ENCODE measurements around the gene RBM33. TPM values are rescaled to one million over a fixed set of nuclear protein-coding genes. Genes with fewer than 3 reads are reported as not detected.

The RBM33 gene
- total RNA-seq, 2 experiments from 2014 or later, result 65.5 to 66.3 TPM

- CTCF ChIA-PET, result no interaction called here
- Mint-ChIP-seq H3K4me1 (ENCODE audit: low read depth) (peaks cover 60% of the 10 kb centered on the region), H3K36me3 (ENCODE audit: low read depth) (peaks cover 33% of the 10 kb centered on the region), H3K4me3 (no peak overlapping the region), H3K27me3 (ENCODE audit: low read depth) (no peaks in the 10 kb centered on the region), H3K9me3 (peaks cover 2% of the 10 kb centered on the region), H3K27ac (no peak overlapping the region)
- no peak for DNase-seq
- intact Hi-C loops (cut with micrococcal nuclease), result loop anchor here (5.0 kb wide), 1 partner anchor 553 kb away; no protein-coding TSS in a partner anchor
Measured at GRCh38 chr7:155759740-155760430, 115.4 kb downstream of the RBM33 start.

- peaks cover 53% of the 10 kb centered on the region for H3K4me1 Mint-ChIP-seq (ENCODE audit: low read depth)
- intact Hi-C loops (cut with micrococcal nuclease), result loop anchor here (5.0 kb wide), 1 partner anchor 554 kb away; no protein-coding TSS in a partner anchor
- H3K9me3 Mint-ChIP-seq, result peaks cover 2% of the 10 kb centered on the region
- no peak for DNase-seq
- H3K4me3 Mint-ChIP-seq, result no peak overlapping the region
- H3K27me3 Mint-ChIP-seq (ENCODE audit: low read depth), result no peaks in the 10 kb centered on the region
- no peak overlapping the region for H3K27ac Mint-ChIP-seq
- CTCF ChIA-PET, result interaction anchor here (1.6 to 3.1 kb wide), 2 partner anchors 162 to 164 kb away, joined by 4 to 15 read pairs; no protein-coding TSS in a partner anchor
- peaks cover 33% of the 10 kb centered on the region for H3K36me3 Mint-ChIP-seq (ENCODE audit: low read depth)
Measured at GRCh38 chr7:155761162-155761561, 116.7 kb downstream of the RBM33 start.

DNA sequence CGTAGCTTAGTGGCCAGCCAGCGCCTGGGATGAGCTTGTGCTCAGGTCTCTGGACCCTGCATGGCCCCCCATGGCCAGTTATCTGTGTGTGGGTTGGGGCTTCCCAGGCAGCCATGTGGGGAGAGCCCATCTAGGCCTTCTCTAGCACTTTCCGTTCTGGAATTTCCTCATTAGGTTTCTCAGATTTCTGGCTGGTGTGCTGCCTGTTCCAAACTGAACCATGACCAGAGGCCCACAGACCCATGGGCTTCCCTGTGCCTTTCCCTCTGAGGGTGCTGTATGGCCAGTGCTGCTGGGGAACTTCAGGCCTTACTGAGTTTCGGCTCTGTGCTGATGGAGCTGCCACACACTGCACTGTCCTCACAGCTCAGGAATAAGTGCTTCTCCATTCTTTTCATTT lies 117.6 kb downstream of the RBM33 start:
- Mint-ChIP-seq H3K27me3 (ENCODE audit: low read depth) (no peaks in the 10 kb centered on the region), H3K9me3 (peaks cover 2% of the 10 kb centered on the region), H3K4me1 (ENCODE audit: low read depth) (peaks cover 49% of the 10 kb centered on the region), H3K27ac (no peak overlapping the region), H3K4me3 (no peak overlapping the region), H3K36me3 (ENCODE audit: low read depth) (peaks cover 26% of the 10 kb centered on the region)
- intact Hi-C loops (cut with micrococcal nuclease), result loop anchor here (5.0 kb wide), 1 partner anchor 555 kb away; no protein-coding TSS in a partner anchor
- no peak for DNase-seq
- CTCF ChIA-PET, result interaction anchor here (1.6 to 3.1 kb wide), 2 partner anchors 163 to 165 kb away, joined by 4 to 15 read pairs; no protein-coding TSS in a partner anchor

DNA sequence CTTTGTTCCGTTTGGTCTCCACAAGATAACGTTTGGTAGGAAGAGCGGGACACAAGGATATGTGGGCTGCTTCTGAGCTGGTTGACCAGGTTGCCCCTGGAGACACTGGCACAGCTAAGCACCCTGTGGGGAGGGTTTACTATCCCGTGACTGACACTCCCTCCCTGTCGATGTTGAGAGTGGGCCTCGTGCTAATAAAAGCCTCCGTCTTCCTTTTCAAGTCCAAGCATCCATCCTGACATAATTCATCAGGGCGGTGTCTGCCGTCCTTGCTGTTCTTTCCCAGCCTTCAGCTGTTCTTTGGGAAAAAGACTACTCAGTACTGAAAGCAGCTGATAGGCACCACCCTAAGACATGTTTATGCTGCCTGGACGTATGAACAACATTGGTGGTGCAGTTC lies 118.2 kb downstream of the RBM33 start:
- Mint-ChIP-seq H3K36me3 (ENCODE audit: low read depth) (peaks cover 26% of the 10 kb centered on the region), H3K4me1 (ENCODE audit: low read depth) (peaks cover 45% of the 10 kb centered on the region), H3K9me3 (no peaks in the 10 kb centered on the region), H3K27ac (peak overlapping the region; percentile 15), H3K27me3 (ENCODE audit: low read depth) (no peaks in the 10 kb centered on the region), H3K4me3 (peak overlapping the region; percentile 70)
- CTCF ChIA-PET, result interaction anchor here (0.6 to 3.1 kb wide), 2 partner anchors 163 to 179 kb away, joined by 3 to 15 read pairs; no protein-coding TSS in a partner anchor
- intact Hi-C loops (cut with micrococcal nuclease), result loop anchor here (5.0 kb wide), 1 partner anchor 555 kb away; no protein-coding TSS in a partner anchor
- DNase-seq, result no peak

DNA sequence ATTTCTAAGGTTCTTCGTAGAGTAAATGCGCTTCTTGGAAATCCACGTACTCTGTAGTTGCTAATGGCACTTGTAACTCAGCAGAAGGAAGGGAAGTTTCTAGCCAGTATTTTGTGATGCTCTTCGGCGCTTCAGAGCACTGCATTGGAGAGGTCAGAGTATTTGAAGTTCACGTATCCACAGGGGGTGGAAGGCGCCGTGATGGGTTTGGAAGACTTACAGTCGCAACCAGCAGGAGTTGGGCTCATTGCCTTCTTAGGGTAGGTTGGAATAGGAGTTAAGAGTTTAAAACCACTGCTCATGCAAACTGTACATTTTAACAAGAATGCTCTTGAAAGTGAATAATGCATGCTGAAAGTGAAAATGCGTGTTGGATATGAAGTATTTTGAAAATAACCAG lies 118.7 kb downstream of the RBM33 start:
- CTCF ChIA-PET, result interaction anchor here (0.6 to 3.1 kb wide), 2 partner anchors 164 to 180 kb away, joined by 3 to 15 read pairs; no protein-coding TSS in a partner anchor
- DNase-seq, result no peak
- Mint-ChIP-seq H3K4me3 (peak overlapping the region; percentile 70), H3K27ac (peak overlapping the region; percentile 95), H3K36me3 (ENCODE audit: low read depth) (peaks cover 25% of the 10 kb centered on the region), H3K27me3 (ENCODE audit: low read depth) (no peaks in the 10 kb centered on the region), H3K4me1 (ENCODE audit: low read depth) (peaks cover 42% of the 10 kb centered on the region), H3K9me3 (no peaks in the 10 kb centered on the region)
- intact Hi-C loops (cut with micrococcal nuclease), result loop anchor here (5.0 kb wide), 1 partner anchor 556 kb away; no protein-coding TSS in a partner anchor

DNA sequence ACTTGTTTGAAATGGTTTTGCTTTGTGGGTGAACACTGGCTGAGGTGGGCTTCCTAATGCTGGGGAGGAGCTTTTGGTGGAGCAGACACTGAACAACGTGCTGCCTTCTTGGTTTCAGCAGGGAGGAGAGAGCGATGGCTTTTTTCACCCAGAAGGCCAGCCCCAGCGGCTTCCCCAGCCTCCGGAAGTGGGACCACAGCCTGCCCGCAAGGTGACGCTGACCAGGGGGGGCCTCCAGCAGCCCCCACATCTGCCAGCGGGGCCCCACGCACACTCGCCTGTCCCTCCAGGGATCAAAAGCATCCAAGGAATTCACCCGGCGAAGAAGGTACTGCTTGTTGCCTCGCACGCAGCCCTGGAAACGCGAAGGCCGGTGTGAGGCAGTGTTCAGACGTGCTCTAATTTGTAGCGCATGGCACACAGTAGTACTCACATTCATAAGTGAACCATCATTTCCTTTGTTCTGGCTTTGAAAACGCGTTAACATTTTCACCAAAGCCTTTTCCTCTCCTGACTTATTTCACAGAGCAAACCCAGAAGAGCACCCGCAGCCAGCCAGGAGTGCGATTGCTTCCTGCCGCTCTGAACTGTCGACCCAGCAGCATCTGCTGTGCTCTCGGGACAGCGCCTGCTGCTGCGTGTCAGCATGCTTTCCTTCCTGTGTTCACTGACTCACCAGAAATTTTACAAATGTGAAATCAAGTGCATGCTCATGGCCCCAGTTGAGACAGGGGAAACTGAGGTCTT lies 119.4 kb downstream of the RBM33 start:
- Mint-ChIP-seq H3K36me3 (ENCODE audit: low read depth) (peaks cover 27% of the 10 kb centered on the region), H3K27ac (peak overlapping the region; percentile 95), H3K27me3 (ENCODE audit: low read depth) (no peaks in the 10 kb centered on the region), H3K9me3 (no peaks in the 10 kb centered on the region), H3K4me1 (ENCODE audit: low read depth) (peaks cover 42% of the 10 kb centered on the region), H3K4me3 (peak overlapping the region; percentile 70)
- CTCF ChIA-PET, result interaction anchor here (0.6 to 3.1 kb wide), 8 partner anchors 10 to 836 kb away, joined by 3 to 15 read pairs (median 4); no protein-coding TSS in a partner anchor
- peak; percentile 82 for DNase-seq
- intact Hi-C loops (cut with micrococcal nuclease), result loop anchor here (1.0 to 5.0 kb wide), 8 partner anchors 17 to 1129 kb away; partner anchors contain the start of genes LMBR1 and RBM33

- Mint-ChIP-seq H3K9me3 (no peaks in the 10 kb centered on the region), H3K4me1 (ENCODE audit: low read depth) (peaks cover 42% of the 10 kb centered on the region), H3K36me3 (ENCODE audit: low read depth) (peaks cover 27% of the 10 kb centered on the region), H3K4me3 (peak overlapping the region; percentile 70), H3K27ac (peak overlapping the region; percentile 95), H3K27me3 (ENCODE audit: low read depth) (no peaks in the 10 kb centered on the region)
- CTCF ChIA-PET, result interaction anchor here (0.6 to 1.2 kb wide), 8 partner anchors 11 to 837 kb away, joined by 3 to 7 read pairs (median 4); no protein-coding TSS in a partner anchor
- peak; percentile 74 for DNase-seq
- intact Hi-C loops (cut with micrococcal nuclease), result loop anchor here (1.0 to 5.0 kb wide), 8 partner anchors 18 to 1129 kb away; partner anchors contain the start of genes LMBR1 and RBM33
Measured at GRCh38 chr7:155764438-155764793, 120.0 kb downstream of the RBM33 start.

DNA sequence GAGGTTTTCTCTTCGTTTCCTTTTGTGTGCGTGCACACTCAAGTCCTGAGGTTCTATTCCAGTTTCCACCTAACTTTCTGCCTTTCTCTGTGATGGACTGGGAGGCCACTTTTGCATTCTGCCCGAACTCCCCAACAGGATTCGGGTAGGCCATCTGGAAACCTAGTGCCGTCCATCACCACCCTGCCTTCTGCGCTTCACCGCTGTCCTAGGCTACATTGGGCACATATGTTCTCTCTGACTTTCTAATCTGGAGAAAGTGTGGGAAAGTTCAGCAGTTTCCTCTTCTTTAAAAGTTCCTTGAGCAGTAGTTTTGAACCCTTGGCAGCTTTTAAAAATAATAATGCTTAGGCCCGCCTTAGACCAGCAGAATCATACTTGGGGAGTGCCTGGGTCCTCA lies 121.0 kb downstream of the RBM33 start:
- H3K27ac Mint-ChIP-seq, result peak overlapping the region; percentile 42
- peaks cover 42% of the 10 kb centered on the region for H3K4me1 Mint-ChIP-seq (ENCODE audit: low read depth)
- H3K27me3 Mint-ChIP-seq (ENCODE audit: low read depth), result no peaks in the 10 kb centered on the region
- H3K36me3 Mint-ChIP-seq (ENCODE audit: low read depth), result peaks cover 35% of the 10 kb centered on the region
- no peak overlapping the region for H3K4me3 Mint-ChIP-seq
- no peaks in the 10 kb centered on the region for H3K9me3 Mint-ChIP-seq
- intact Hi-C loops (cut with micrococcal nuclease), result loop anchor here (2.0 kb wide), 2 partner anchors 19 to 837 kb away; no protein-coding TSS in a partner anchor
- CTCF ChIA-PET, result interaction anchor here (4.0 kb wide), 1 partner anchor 168 kb away, joined by 87 read pairs; no protein-coding TSS in a partner anchor
- DNase-seq, result no peak

GRCh38 chr7:155766386-155766785 lies 121.9 kb downstream of the RBM33 start:
- peaks cover 36% of the 10 kb centered on the region for H3K4me1 Mint-ChIP-seq (ENCODE audit: low read depth)
- no peak overlapping the region for H3K27ac Mint-ChIP-seq
- no peak for DNase-seq
- no peak overlapping the region for H3K4me3 Mint-ChIP-seq
- peaks cover 41% of the 10 kb centered on the region for H3K36me3 Mint-ChIP-seq (ENCODE audit: low read depth)
- no peaks in the 10 kb centered on the region for H3K9me3 Mint-ChIP-seq
- CTCF ChIA-PET, result interaction anchor here (1.1 to 4.0 kb wide), 7 partner anchors 15 to 169 kb away, joined by 4 to 87 read pairs (median 6); no protein-coding TSS in a partner anchor
- no peaks in the 10 kb centered on the region for H3K27me3 Mint-ChIP-seq (ENCODE audit: low read depth)
- intact Hi-C loops (cut with micrococcal nuclease), result no loop called here

DNA sequence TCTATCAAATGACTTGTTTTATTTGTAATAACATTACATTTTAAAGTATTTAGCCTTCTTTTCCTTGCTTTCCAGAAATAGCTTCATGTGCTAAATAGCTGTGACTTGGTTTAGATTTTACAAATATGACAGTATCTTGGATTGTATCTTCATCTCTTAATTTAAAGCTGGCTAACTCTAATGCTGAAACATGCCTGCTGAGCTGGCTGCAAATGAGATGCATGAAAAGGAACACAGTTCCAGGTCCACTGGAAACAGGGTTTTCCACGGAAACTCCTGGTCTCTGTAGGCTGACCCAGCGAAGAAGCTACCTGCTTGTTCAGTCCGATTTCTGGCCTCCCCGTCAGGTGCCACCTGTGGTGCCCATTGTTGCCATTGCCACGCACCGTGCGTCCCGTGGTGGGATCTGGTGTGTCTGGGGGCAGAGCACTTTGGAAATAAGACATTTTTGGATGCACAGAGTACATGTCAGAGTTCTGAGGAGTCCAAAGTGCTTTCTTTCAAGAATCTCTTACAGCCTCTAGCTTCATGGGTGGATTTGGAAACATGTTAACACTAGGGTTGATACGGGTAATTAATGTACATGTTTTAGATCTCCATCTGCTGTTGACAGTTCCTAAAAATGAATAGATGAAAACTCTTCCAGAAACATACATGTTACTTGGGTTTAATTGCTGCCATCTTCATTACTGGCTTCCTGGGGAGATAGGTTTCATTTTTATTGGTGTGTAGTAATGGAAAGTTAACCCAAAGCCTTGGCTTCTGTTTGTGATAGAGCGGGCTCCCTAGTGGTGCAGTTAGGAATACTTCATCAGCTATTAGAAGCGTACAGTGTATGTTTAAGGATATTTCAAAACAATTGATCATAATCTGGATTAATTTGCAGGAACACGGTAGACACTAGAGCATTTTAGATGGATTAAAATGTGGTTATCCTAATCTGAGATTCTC lies 122.8 kb downstream of the RBM33 start:
- DNase-seq, result no peak
- H3K27me3 Mint-ChIP-seq (ENCODE audit: low read depth), result no peaks in the 10 kb centered on the region
- peaks cover 27% of the 10 kb centered on the region for H3K4me1 Mint-ChIP-seq (ENCODE audit: low read depth)
- intact Hi-C loops (cut with micrococcal nuclease), result no loop called here
- peaks cover 44% of the 10 kb centered on the region for H3K36me3 Mint-ChIP-seq (ENCODE audit: low read depth)
- no peak overlapping the region for H3K4me3 Mint-ChIP-seq
- H3K9me3 Mint-ChIP-seq, result no peaks in the 10 kb centered on the region
- no peak overlapping the region for H3K27ac Mint-ChIP-seq
- CTCF ChIA-PET, result interaction anchor here (0.6 to 4.0 kb wide), 17 partner anchors 9 to 840 kb away, joined by 3 to 87 read pairs (median 4); partner anchors contain the start of gene RBM33

DNA sequence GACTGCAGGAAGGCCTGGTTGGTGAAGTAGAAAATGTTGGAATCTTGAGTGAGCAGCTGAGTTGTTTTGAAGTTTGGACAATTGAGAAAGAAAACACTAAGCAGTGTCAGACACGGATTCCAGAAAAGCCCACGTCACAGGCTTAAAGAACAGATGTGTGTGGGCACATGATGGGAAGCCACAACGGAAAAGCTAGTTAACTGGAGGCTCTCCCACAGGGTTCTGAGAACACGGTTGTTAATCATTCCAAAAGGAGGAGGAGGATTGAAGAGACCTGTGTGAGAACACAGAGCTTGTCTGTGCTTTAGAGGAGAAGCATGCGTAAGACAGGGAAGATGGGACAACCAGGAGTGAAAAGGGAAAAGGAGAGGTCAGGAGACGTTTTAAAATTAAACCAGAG lies 125.2 kb downstream of the RBM33 start:
- Mint-ChIP-seq H3K4me1 (ENCODE audit: low read depth) (peaks cover 3% of the 10 kb centered on the region), H3K36me3 (ENCODE audit: low read depth) (peaks cover 50% of the 10 kb centered on the region), H3K27ac (no peak overlapping the region), H3K4me3 (no peak overlapping the region), H3K9me3 (no peaks in the 10 kb centered on the region), H3K27me3 (ENCODE audit: low read depth) (no peaks in the 10 kb centered on the region)
- CTCF ChIA-PET, result interaction anchor here (3.2 kb wide), 1 partner anchor 171 kb away, joined by 23 read pairs; no protein-coding TSS in a partner anchor
- no peak for DNase-seq
- intact Hi-C loops (cut with micrococcal nuclease), result no loop called here

Data from activated naive CD4-positive, alpha-beta T cell treated with anti-CD3 and anti-CD28 coated beads for 36 hours (primary cell).